HG03135 (cell line): ENCODE measurements around the gene STPG2.

ENCODE experiments used
- ATAC-seq: cut with Tn5 transposase; IDR thresholded peaks from one replicate; pipeline ENCODE4 v1.9.1; 2021; ENCODE audit warnings: mild to moderate bottlenecking, moderate library complexity; ENCODE audit not compliant: unreplicated experiment

The STPG2 gene

GRCh38 chr4:97525236-97525635 is 618.0 kb downstream of the STPG2 start:
- no peak for ATAC-seq

GRCh38 chr4:97517939-97518338 is 625.3 kb downstream of the STPG2 start:
- no peak for ATAC-seq

GRCh38 chr4:97513917-97514316 is 629.4 kb downstream of the STPG2 start:
- no peak for ATAC-seq
